ENCODE measurements around the gene PLA2G4E. TPM values are rescaled to one million over a fixed set of nuclear protein-coding genes. Genes with fewer than 3 reads are reported as not detected.

Gene PLA2G4E
- total RNA-seq, 1 donor from 2014 or later, result not detected

- no peak for TF ChIP-seq CTCF (IDR thresholded peaks at IDR 0.05)
- no peak for DNase-seq
- H3K36me3 Mint-ChIP-seq (ENCODE audit: low read depth), result peaks cover 34% of the 10 kb centered on the region
- H3K9me3 Mint-ChIP-seq, result no peaks in the 10 kb centered on the region
- H3K4me3 Mint-ChIP-seq, result no peak overlapping the region
- no peak for ATAC-seq (ENCODE audit: low read depth)
- H3K4me1 Mint-ChIP-seq, result peaks cover 50% of the 10 kb centered on the region
- intact Hi-C loops (cut with micrococcal nuclease), result loop anchor here (2.0 kb wide), 1 partner anchor 33 kb away; no protein-coding TSS in a partner anchor
- H3K27ac Mint-ChIP-seq, result peak overlapping the region; percentile 90
- no peaks in the 10 kb centered on the region for H3K27me3 Mint-ChIP-seq
- POLR2A ChIA-PET, result interaction anchor here (1.0 to 1.8 kb wide), 3 partner anchors 8 to 33 kb away, joined by 3 to 4 read pairs (median 4); no protein-coding TSS in a partner anchor
- CTCF ChIA-PET, result interaction anchor here (0.8 to 2.3 kb wide), 3 partner anchors 33 to 165 kb away, joined by 3 to 10 read pairs (median 3); no protein-coding TSS in a partner anchor
Observed at GRCh38 chr15:41937568-41937923, 83.3 kb downstream of the PLA2G4E start.

GRCh38 chr15:41936649-41937567, 83.9 kb downstream of the PLA2G4E start:
- DNase-seq, result no peak
- Mint-ChIP-seq H3K4me3 (no peak overlapping the region), H3K9me3 (no peaks in the 10 kb centered on the region), H3K4me1 (peaks cover 55% of the 10 kb centered on the region), H3K36me3 (ENCODE audit: low read depth) (peaks cover 29% of the 10 kb centered on the region), H3K27ac (peak overlapping the region; percentile 90), H3K27me3 (no peaks in the 10 kb centered on the region)
- ChIA-PET CTCF (interaction anchor here (0.7 to 2.3 kb wide), 5 partner anchors 32 to 165 kb away, joined by 3 to 10 read pairs (median 4); partner anchors contain the start of gene MAPKBP1), POLR2A (interaction anchor here (0.8 to 1.8 kb wide), 8 partner anchors 8 to 336 kb away, joined by 3 to 4 read pairs (median 3); partner anchors contain the start of genes EHD4, GANC, MAPKBP1 and TMEM87A)
- no peak for TF ChIP-seq CTCF (IDR thresholded peaks at IDR 0.05)
- intact Hi-C loops (cut with micrococcal nuclease), result loop anchor here (2.0 kb wide), 1 partner anchor 32 kb away; no protein-coding TSS in a partner anchor
- peak; percentile 65 for ATAC-seq (ENCODE audit: low read depth)

GRCh38 chr15:41936155-41936554, 84.7 kb downstream of the PLA2G4E start:
- H3K9me3 Mint-ChIP-seq, result no peaks in the 10 kb centered on the region
- DNase-seq (no peak), ATAC-seq (ENCODE audit: low read depth) (no peak)
- intact Hi-C loops (cut with micrococcal nuclease), result loop anchor here (2.0 kb wide), 1 partner anchor 31 kb away; no protein-coding TSS in a partner anchor
- CTCF ChIA-PET, result interaction anchor here (0.7 to 2.3 kb wide), 3 partner anchors 32 to 164 kb away, joined by 4 to 10 read pairs (median 7); partner anchors contain the start of gene MAPKBP1
- H3K27me3 Mint-ChIP-seq, result no peaks in the 10 kb centered on the region
- H3K4me3 Mint-ChIP-seq, result no peak overlapping the region
- POLR2A ChIA-PET, result interaction anchor here (0.8 to 1.2 kb wide), 5 partner anchors 8 to 162 kb away, joined by 3 read pairs; partner anchors contain the start of genes EHD4 and MAPKBP1
- peaks cover 26% of the 10 kb centered on the region for H3K36me3 Mint-ChIP-seq (ENCODE audit: low read depth)
- H3K4me1 Mint-ChIP-seq, result peaks cover 56% of the 10 kb centered on the region
- H3K27ac Mint-ChIP-seq, result peak overlapping the region; percentile 90
- no peak for TF ChIP-seq CTCF (IDR thresholded peaks at IDR 0.05)

- Mint-ChIP-seq H3K9me3 (no peaks in the 10 kb centered on the region), H3K27me3 (no peaks in the 10 kb centered on the region), H3K27ac (peak overlapping the region; percentile 90), H3K36me3 (ENCODE audit: low read depth) (peaks cover 20% of the 10 kb centered on the region), H3K4me3 (peak overlapping the region; percentile 41), H3K4me1 (peaks cover 59% of the 10 kb centered on the region)
- DNase-seq (no peak), ATAC-seq (ENCODE audit: low read depth) (no peak)
- POLR2A ChIA-PET, result interaction anchor here (1.0 to 1.2 kb wide), 5 partner anchors 31 to 109 kb away, joined by 3 to 5 read pairs (median 4); partner anchors contain the start of gene EHD4
- CTCF ChIA-PET, result interaction anchor here (2.3 kb wide), 2 partner anchors 31 to 162 kb away, joined by 7 to 10 read pairs; partner anchors contain the start of gene MAPKBP1
- TF ChIP-seq CTCF (IDR thresholded peaks at IDR 0.05), result no peak
- intact Hi-C loops (cut with micrococcal nuclease), result loop anchor here (2.0 kb wide), 1 partner anchor 31 kb away; no protein-coding TSS in a partner anchor
Observed at GRCh38 chr15:41935566-41936020, 85.2 kb downstream of the PLA2G4E start.
